Lower lobe of right lung (tissue), 2 donors: Measurements from ENCODE around the gene MYO1D. TPM values are rescaled to one million over a fixed set of nuclear protein-coding genes. Genes with fewer than 3 reads are reported as not detected.

Source experiments
- ATAC-seq, 2 donors: fragments of 200-7000 bp; cut with Tn5 transposase; one replicate each; pipeline ENCODE4 v1.9.1; 2020 to 2022; ENCODE audit warnings: mild to moderate bottlenecking in 2 of 2, moderate library complexity in 2 of 2
- DNase-seq: peaks from one replicate; pipeline ENCODE4 v3.0.0-alpha.2; 2020
- H3K27ac ChIP-seq: fragments of 200-600 bp; one replicate; pipeline ENCODE4 v1.8.0; 2022
- H3K27me3 ChIP-seq: fragments of 200-600 bp; one replicate; pipeline ENCODE4 v1.8.0; 2022; ENCODE audit warnings: low read depth
- H3K36me3 ChIP-seq: fragments of 200-600 bp; one replicate; pipeline ENCODE4 v1.8.0; 2022; ENCODE audit warnings: mild to moderate bottlenecking
- H3K4me1 ChIP-seq: fragments of 200-600 bp; one replicate; pipeline ENCODE4 v1.8.0; 2022
- H3K4me3 ChIP-seq: fragments of 200-600 bp; one replicate; pipeline ENCODE4 v1.8.0; 2022; ENCODE audit warnings: mild to moderate bottlenecking
- H3K9me3 ChIP-seq: fragments of 200-600 bp; one replicate; pipeline ENCODE4 v1.8.0; 2022
- intact Hi-C: fragments of 100-400 bp; cut with DNase I; formaldehyde crosslinking; loops from one replicate; pipeline ENCODE4 v1.11.0; 2022
- total RNA-seq: library from RNA; stranded (reverse); fragmentation: NEBNext Ultra II Directional; extraction: Animal tissue kit (Norgen Biotek cat#: 25700); gene quantifications from one replicate; pipeline ENCODE4 v1.2.1, GENCODE V29; 2021
- TF ChIP-seq, protein P1 (sequence below): fragments of 200-600 bp; IDR thresholded peaks from one replicate; pipeline ENCODE4 v1.8.0; 2022; ENCODE audit warnings: antibody characterized with exemption, mild to moderate bottlenecking
- donor health status: DM: no; HTN: yes; CAD: no; lungs with severe emphysema.

MYO1D gene
- total RNA-seq, 1 donor from 2014 or later, result 58.0 TPM

DNA sequence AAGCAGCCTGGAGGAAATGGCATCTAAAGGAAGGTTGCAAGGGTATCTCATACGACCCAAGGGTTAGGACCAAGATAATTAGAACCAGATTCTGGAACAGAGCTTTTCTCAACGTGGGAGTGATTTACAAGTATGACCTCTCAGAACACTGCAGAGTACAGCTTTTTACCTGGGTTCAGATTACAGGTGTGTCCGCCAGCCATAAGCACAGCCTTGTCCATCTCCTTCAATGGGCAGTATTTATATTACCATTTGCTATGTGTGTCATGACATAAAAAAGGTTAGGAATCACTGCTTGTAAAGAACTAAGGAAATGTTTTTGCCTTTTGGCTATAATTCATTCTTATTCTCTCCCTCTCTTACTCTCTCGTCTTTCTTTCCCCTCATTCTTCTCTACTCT lies 36.7 kb downstream of the MYO1D start:
- Histone ChIP-seq H3K27me3 (no peaks in the 10 kb centered on the region), H3K4me1 (no peaks in the 10 kb centered on the region), H3K4me3 (no peak overlapping the region), H3K36me3 (no peaks in the 10 kb centered on the region), H3K27ac (no peak overlapping the region), H3K9me3 (no peaks in the 10 kb centered on the region)
- DNase-seq, result no peak
- ATAC-seq, result no peak
- intact Hi-C loops, result no loop called here
- TF ChIP-seq, protein P1, sequence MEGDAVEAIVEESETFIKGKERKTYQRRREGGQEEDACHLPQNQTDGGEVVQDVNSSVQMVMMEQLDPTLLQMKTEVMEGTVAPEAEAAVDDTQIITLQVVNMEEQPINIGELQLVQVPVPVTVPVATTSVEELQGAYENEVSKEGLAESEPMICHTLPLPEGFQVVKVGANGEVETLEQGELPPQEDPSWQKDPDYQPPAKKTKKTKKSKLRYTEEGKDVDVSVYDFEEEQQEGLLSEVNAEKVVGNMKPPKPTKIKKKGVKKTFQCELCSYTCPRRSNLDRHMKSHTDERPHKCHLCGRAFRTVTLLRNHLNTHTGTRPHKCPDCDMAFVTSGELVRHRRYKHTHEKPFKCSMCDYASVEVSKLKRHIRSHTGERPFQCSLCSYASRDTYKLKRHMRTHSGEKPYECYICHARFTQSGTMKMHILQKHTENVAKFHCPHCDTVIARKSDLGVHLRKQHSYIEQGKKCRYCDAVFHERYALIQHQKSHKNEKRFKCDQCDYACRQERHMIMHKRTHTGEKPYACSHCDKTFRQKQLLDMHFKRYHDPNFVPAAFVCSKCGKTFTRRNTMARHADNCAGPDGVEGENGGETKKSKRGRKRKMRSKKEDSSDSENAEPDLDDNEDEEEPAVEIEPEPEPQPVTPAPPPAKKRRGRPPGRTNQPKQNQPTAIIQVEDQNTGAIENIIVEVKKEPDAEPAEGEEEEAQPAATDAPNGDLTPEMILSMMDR, result no peak

DNA sequence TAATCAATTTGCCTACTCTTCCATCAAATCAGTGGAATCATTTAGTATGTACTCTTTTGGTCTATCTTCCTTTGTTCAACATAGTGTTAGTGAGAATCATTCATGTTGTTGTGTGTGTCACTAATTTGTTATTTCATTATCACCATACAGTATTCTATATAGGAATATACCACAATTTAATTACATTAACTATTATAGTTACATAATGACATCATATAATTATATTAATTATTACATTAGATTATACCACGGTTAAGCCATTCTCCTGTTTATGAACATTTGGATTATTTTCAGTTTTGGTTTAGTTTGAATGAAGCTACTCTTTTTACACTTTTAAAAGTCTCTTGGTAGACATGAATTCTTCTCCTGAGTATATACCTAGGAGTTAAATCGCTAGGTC lies 40.4 kb downstream of the MYO1D start:
- Histone ChIP-seq H3K4me3 (no peak overlapping the region), H3K9me3 (no peaks in the 10 kb centered on the region), H3K27me3 (no peaks in the 10 kb centered on the region), H3K27ac (no peak overlapping the region), H3K4me1 (no peaks in the 10 kb centered on the region), H3K36me3 (no peaks in the 10 kb centered on the region)
- no peak for ATAC-seq
- TF ChIP-seq, protein P1, result no peak
- no peak for DNase-seq
- intact Hi-C loops, result no loop called here

DNA sequence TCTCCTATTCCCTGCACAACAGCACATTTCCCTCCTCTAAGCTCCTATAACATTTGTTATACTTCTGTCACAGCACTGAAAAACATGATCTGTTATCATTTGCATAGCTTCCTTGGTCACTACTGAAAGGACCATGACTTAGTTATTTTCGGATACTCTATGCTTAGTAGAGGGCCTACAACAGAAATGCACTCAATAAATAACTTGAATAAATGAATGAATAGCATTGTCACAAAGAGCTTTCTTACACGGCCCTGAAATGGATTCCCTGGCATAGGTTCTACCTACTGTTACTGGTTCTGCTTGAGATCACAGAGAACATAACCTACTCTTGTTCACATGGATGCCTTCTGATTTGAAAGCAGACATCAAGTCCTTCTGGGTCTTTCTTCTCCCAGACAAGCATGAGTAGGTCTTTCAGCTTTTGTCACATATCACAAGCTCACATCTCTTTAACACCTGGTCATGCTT lies 41.6 kb downstream of the MYO1D start:
- H3K36me3 ChIP-seq, result no peaks in the 10 kb centered on the region
- TF ChIP-seq, protein P1, result no peak
- DNase-seq, result no peak
- no peak overlapping the region for H3K4me3 ChIP-seq
- ATAC-seq, result no peak
- no peaks in the 10 kb centered on the region for H3K27me3 ChIP-seq
- no peaks in the 10 kb centered on the region for H3K9me3 ChIP-seq
- intact Hi-C loops, result no loop called here
- H3K27ac ChIP-seq, result no peak overlapping the region
- H3K4me1 ChIP-seq, result no peaks in the 10 kb centered on the region

DNA sequence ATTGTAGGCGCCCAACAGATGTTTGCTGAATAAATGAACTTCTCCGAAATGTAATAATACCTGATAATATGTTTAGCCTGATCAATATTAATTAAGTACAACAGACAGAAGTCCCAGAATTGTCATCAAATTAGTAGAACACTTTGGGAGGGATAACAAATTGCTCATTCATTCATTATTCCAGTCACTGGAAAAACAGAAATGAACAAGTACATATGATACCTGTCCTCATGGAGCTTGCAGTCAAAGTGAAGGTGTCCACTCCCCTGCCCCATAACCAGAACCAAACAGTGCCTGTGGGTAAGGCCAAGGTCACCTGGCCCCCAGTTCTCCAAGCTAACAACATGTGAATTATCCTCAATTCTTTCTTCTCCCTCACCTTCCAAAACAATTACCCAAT lies 42.8 kb downstream of the MYO1D start:
- no peaks in the 10 kb centered on the region for H3K36me3 ChIP-seq
- intact Hi-C loops, result no loop called here
- peaks cover 1% of the 10 kb centered on the region for H3K4me1 ChIP-seq
- DNase-seq, result no peak
- H3K4me3 ChIP-seq, result no peak overlapping the region
- H3K27ac ChIP-seq, result no peak overlapping the region
- no peaks in the 10 kb centered on the region for H3K9me3 ChIP-seq
- ATAC-seq, result no peak
- TF ChIP-seq, protein P1, result no peak
- H3K27me3 ChIP-seq, result no peaks in the 10 kb centered on the region

DNA sequence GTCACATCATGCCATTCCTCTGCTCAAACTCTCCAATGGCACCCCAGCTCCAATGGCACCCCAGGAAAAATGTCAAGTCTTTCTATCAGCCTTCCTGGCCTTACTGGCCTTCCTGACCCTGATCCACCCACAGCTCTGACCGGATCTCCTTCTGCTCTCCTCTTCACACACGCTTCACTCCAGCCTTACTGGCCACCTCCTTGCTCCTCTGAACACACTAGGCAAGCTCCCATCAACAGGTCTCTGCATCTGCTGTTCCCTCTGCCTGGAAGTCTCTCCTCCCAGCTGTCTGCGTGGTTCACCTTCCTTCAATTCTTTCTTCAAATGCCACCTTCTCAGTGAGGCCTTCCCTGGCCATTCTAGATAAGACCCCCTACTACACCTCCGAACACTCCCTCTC lies 43.4 kb downstream of the MYO1D start:
- Histone ChIP-seq H3K27me3 (no peaks in the 10 kb centered on the region), H3K9me3 (no peaks in the 10 kb centered on the region), H3K4me3 (no peak overlapping the region), H3K27ac (no peak overlapping the region), H3K36me3 (no peaks in the 10 kb centered on the region), H3K4me1 (peaks cover 7% of the 10 kb centered on the region)
- ATAC-seq, result no peak
- no peak for DNase-seq
- TF ChIP-seq, protein P1, result no peak
- intact Hi-C loops, result no loop called here

DNA sequence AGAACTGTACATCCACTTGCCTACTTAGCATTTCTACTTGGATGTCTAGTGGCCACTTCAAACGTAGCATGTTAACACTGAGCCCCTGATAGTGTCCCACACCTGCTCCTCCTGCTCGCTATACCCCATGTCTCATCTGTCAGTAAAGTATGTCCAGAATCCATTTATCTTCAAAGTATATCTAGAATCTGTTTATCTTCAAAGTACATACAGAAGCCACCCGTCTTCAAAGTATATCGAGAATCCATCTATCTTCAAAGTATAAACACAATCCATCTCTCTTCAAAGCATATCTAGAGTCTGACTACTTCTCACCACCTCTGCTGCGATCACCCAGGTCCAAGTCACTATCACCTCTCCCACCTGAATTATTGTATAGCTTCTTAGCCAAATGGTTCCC lies 43.8 kb downstream of the MYO1D start:
- DNase-seq, result no peak
- Histone ChIP-seq H3K4me1 (peaks cover 9% of the 10 kb centered on the region), H3K9me3 (no peaks in the 10 kb centered on the region), H3K27me3 (no peaks in the 10 kb centered on the region), H3K4me3 (no peak overlapping the region), H3K27ac (no peak overlapping the region), H3K36me3 (no peaks in the 10 kb centered on the region)
- intact Hi-C loops, result no loop called here
- TF ChIP-seq, protein P1, result no peak
- no peak for ATAC-seq
